A549 (cell line): Measurements from ENCODE around the gene CTNNA3.

ENCODE experiments used
- CBX8 ChIP-seq: fragments of 200-600 bp; sonication (generic); IDR thresholded peaks from 2 replicates; pipeline ENCODE4 v1.6.1; 2016
- CHD2 ChIP-seq: fragments of 150-350 bp; IDR thresholded peaks from 2 replicates; pipeline ENCODE4 v1.6.1; 2014; ENCODE audit warnings: low read length; ENCODE audit not compliant: partially characterized antibody
- CTCF ChIP-seq: fragments of >200 bp; sonication (Bioruptor Twin); formaldehyde crosslinking; IDR thresholded peaks from 3 replicates; pipeline ENCODE4 v1.5.1; 2016
- EHMT2 ChIP-seq: fragments of 200-600 bp; sonication (generic); IDR thresholded peaks from 2 replicates; pipeline ENCODE4 v1.6.1; 2016; ENCODE audit warnings: antibody characterized with exemption, low read depth, mild to moderate bottlenecking, moderate library complexity
- HOXA7 ChIP-seq: fragments of 250-450 bp; sonication (Bioruptor Pico); IDR thresholded peaks from 2 replicates; pipeline ENCODE4 v1.5.0; 2020; ENCODE audit warnings: mild to moderate bottlenecking, moderate library complexity
- KDM5A ChIP-seq: fragments of 200-600 bp; sonication (generic); IDR thresholded peaks from 2 replicates; pipeline ENCODE4 v1.6.1; 2016; ENCODE audit warnings: antibody characterized with exemption, mild to moderate bottlenecking
- PHF8 ChIP-seq: fragments of 200-600 bp; sonication (generic); IDR thresholded peaks from 2 replicates; pipeline ENCODE4 v1.6.1; 2016; ENCODE audit warnings: low read depth, mild to moderate bottlenecking, antibody characterized with exemption, moderate library complexity, borderline replicate concordance
- POLR2A ChIP-seq: IDR thresholded peaks from 2 replicates; pipeline ENCODE4 v1.6.1; 2012; ENCODE audit warnings: mild to moderate bottlenecking, low read length
- RAD21 ChIP-seq, 2 experiments: fragments of >200 bp in 1 of 2; sonication (Bioruptor Twin) in 1 of 2; formaldehyde crosslinking in 1 of 2; IDR thresholded peaks in 1 of 2; conservative IDR thresholded peaks in 1 of 2; 2 replicates in 1 of 2; 3 replicates in 1 of 2; pipeline ENCODE4 v1.6.1; 2012 to 2018; ENCODE audit warnings: inconsistent platforms in 1 of 2
- RNF2 ChIP-seq: fragments of 200-600 bp; sonication (generic); IDR thresholded peaks from 2 replicates; pipeline ENCODE4 v1.6.1; 2016; ENCODE audit warnings: low read depth, mild to moderate bottlenecking, antibody characterized with exemption, moderate library complexity, borderline replicate concordance
- SMC3 ChIP-seq: fragments of >200 bp; sonication (Bioruptor Twin); formaldehyde crosslinking; IDR thresholded peaks from 3 replicates; pipeline ENCODE4 v1.6.1; 2018; ENCODE audit warnings: inconsistent platforms
- SREBF2 ChIP-seq: fragments of 450-650 bp; IDR thresholded peaks from 2 replicates; pipeline ENCODE4 v1.6.1; 2014; ENCODE audit warnings: mild to moderate bottlenecking, moderate library complexity

GRCh38 chr10:67175354-67175753 is 520.6 kb downstream of the CTNNA3 start:
- no peak for TF ChIP-seq POLR2A
- no peak for TF ChIP-seq RNF2
- no peak for TF ChIP-seq CTCF
- TF ChIP-seq SMC3: no peak
- no peak for TF ChIP-seq SREBF2
- no peak for TF ChIP-seq HOXA7
- no peak for TF ChIP-seq CHD2
- no peak for TF ChIP-seq EHMT2
- no peak for TF ChIP-seq KDM5A
- TF ChIP-seq CBX8: no peak
- TF ChIP-seq PHF8: no peak
- TF ChIP-seq RAD21 (conservative IDR thresholded peaks at IDR 0.05 in 1 of 2, IDR thresholded peaks at IDR 0.05 in 1 of 2): no peak
